ENCODE measurements around the gene ADGRG6.
"Not testable (repeated sequence)": the region's sequence is repeated elsewhere in the genome, so short reads cannot be mapped to it uniquely, and the experiment has no call there.

The ADGRG6 gene

DNA sequence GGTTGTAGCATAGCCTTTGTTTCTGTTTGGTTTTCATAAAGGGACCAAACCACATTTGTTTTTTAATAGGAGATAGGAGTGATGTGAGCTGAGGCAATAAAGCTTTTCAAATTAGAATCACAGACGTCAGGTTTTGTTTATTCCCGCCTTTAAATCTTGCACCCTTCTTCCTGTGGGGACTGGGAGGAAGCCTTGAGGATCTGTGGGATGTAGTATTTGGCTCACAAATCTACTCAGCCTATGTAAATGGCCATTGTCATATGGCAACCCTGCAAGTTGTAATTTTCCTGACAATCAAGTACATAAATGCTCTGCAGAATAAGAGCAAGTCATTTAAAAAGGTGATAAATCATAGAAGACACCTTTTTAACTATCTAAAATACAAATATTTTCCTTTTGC is 110.4 kb downstream of the ADGRG6 start:
- DNase-seq (ENCODE audit: low read depth): no peak

DNA sequence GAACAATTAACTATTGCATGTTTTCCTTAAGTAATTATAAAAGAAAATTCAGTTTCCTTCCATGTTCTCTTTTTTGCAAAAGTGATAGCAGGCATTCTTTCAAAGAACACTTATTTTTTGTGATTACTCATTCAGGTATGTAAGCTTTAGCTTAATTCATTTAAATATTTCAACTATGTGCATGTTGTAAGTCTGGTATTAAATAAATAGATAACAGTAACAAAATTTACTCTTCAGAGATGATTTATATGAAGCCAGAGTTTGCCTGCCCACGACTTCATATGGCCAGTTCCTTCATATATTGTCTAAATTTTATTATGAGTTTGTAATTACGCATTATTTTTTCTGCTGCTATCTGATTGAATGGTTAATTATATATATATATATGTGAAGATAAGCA is 110.9 kb downstream of the ADGRG6 start:
- DNase-seq (ENCODE audit: low read depth): no peak

DNA sequence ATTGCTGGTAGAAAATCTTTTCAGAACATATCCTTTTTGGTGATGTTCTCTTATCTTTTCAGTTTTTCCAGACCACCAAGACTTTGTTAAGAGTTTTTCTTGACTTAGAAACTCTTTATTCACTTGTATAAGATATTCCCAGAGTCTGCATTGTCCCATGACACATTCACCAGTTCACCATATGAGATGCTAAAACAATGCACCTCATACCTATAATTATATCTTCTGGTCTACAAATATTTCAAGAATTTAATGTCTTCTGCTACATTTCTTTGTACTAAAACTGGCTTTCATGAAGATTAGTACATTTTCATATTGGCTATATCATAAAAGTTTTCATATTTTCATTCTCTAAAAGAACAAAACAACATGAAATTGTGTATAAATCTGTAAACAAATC is 111.3 kb downstream of the ADGRG6 start:
- no peak for DNase-seq (ENCODE audit: low read depth)

DNA sequence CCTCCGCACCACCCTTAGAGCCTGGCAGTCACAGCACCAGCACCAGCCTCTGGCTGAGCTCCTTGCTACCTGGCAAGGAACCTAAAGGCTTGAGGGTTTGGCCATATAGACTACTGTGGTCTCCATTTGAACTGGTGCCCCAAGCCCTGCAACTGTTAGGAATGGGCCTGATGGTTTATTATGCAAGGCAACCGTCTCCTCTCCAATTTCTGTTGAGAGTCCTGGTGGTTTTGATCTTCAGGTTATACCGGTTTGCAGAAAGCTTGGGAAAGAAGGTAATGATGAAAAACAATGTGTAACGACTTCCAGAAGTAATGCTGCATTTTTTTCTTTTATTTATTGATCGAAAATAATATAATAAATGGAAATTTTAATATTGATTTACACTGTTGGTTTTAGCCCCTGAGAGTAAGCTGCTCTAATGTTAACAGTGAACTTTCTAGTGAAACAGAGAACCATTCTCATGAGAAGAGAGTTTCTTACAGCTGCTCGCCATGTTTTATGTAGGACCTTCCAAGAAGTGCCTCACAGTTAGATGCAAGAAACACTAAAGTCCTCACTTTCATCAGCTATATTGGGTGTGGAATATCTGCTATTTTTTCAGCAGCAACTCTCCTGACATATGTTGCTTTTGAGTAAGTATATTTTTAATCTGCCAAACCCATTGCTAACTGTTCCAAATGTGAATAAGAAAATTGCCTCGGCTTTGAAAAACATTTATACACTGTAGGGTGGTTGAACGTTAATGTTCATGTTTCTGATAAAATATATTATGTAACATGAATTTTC is 112.8 kb downstream of the ADGRG6 start:
- no peak for DNase-seq (ENCODE audit: low read depth)

DNA sequence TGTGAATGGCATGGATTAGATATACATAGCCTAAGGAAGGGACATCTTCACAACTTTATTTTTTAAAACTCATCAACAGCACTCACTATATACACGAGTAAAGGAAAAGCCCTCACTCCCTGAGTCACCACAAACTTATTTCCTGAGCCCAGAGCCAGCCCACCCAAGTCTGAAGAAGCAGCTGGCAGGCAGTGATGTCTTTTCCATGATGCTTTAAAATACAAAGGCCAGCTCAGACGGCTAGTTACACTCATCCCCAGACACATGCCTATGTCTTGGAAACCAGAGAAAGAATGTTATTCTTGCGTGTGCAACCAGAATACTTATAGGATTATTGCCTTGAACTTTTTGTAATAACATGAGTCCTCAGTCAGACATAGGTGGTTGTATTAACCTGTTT is 114.4 kb downstream of the ADGRG6 start:
- DNase-seq (ENCODE audit: low read depth): peak; percentile 79

DNA sequence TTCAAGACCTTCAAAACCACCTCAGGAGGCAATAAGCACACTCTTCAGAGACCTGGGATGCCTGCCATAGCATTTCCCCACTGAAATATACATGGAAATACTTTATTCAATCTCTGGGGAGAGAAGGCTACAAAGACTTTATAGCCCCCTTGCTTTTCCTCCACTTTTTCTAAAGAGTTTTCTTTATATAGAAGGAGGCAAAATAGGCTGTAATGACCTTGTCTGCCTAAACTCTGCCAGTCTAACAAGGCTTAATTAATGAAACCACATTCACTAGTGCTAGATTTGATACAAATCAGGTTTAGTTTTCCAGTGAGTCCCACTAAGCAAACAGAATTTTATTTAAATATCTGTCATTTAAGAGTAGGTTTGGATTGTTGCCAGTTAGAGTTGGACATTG is 114.9 kb downstream of the ADGRG6 start:
- no peak for DNase-seq (ENCODE audit: low read depth)

DNA sequence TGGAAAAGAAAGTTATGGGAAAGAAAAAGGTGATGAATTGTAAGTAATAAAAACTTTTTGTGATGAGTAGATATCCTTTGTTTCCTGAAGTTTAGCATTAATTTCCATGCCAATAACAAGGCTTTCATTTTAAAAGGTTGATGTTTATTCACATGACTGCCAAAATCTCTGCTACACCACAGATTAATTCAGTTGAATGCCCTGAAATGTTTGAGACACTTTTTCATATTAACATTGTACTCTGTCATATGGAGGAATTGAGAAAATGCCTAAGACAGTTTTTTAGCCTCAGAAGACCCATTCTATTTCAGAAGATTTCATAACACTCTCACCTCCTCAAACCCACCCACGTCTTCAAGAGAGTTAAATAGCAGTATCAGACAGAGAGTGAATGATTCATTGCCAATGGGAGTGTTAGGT is 115.5 kb downstream of the ADGRG6 start:
- no peak for DNase-seq (ENCODE audit: low read depth)

DNA sequence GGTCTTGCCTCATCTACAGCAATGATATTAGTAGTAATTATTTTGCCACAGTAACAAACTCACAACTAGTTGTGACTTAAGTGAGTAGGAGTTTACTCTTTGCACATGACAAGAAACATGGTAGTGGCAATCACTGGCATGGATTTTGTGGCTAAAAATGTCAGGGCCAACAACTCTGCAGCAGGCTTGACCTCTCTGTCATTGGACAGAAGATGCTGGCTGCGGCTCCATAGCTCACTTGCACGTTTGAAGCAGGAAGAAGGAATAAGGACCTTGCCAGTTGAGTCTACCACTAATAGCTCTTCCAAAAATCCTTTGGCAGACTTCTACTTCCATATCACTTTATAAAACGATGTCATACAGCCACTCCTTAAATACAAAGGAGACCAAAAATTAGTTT is 117.3 kb downstream of the ADGRG6 start:
- no peak for DNase-seq (ENCODE audit: low read depth)

DNA sequence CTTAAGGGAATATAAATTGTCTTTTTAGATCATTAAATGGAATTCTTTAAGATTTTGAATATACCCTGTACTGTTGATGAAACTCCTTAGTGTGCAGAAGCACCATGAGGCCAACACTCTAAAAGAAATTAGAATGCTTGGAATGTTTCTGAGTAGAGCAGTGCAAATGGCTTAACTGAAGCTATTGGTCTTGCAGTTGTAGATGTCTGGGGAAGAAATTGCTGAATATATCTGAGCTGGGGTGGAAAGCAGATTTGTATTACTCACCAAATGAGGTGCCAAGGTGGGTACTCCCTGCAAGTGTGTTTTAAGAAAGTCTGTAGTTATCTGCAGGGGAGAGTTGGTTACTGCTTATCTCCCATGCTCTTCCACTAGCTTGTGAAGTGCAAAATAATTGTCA is 119.0 kb downstream of the ADGRG6 start:
- DNase-seq (ENCODE audit: low read depth): no peak

DNA sequence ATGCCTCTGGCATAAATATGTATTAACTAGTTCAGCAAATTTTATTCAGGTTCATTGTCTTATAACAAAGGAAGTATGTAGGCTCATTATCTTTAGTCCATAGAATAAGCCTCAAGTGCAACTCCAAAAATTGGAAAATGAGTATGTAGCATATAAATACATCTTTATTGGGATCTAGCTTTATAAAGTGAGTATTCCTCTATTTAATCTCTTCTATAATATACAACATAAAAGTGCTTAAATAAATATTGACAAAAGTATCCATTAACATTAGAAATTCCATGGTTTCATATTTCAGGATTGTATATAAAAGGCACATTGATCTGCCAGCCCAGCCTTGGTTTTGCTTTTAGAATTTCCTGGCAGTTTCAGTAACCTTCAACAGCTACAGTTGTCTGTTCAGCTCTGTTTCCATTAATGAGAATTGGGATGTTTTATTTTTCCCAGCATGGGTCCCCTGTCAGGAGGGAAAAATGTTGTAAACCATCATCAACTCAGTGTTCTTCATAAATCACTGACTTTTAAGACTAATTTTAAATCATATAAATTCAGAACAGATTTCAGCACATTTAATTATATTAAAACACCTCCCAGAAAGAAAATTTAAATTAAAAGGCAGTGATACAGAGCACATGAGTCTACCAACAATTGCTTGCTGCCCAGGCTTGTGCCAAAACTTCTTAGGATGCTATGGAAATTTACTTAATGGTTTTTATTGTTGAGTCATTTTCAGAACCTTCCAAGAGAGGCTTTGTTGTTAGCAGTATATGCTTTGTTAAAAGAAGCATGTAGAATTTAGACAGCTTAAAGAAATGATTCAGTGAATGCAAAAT is 119.7 kb downstream of the ADGRG6 start:
- no peak for DNase-seq (ENCODE audit: low read depth)

DNA sequence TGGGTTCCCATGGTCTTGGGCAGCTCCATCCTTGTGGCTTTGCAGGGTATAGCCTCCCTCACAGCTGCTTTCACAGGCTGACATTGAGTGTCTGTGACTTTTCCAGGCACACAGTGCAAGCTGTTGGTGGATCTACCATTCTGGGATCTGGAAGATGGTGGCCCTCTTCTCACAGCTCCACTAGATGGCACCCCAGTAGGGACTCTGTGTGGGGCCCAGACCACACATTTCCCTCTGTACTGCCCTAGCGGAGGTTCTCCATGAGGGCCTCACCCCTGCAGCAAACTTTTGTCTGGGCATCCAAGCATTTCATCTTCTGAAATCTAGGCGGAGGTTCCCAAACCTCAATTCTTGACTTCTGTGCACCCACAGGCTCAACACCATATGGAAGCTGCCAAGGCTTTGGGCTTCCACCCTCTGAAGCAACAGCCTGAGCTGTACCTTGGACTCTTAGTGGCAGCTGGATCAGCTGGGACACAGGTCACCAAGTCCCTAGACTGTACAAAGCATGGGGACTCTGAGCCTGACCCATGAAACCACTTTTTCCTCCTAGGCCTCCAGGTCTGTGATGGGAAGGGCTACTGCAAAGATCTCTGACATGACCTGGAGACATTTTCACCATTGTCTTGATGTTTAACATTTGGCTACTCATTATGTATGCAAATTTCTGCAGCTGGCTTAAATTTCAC is 124.8 kb downstream of the ADGRG6 start:
- not testable (repeated sequence) for DNase-seq (ENCODE audit: low read depth)

DNA sequence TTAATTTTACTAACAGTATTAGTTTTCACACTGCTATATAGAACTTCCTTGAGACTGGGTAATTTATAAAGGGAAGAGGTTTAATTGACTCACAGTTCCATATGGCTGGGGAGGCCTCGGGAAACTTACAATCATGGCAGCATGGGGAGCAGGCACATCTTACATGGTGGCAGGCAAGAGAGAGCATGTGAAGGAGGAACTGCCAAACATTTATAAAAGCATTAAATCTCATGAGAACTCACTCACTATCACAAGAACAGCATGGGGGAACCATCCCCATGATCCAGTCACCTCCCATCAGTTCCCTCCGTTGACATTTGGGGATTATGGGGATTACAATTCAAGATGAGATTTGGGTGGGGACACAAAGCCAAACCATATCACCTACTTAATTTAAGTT is 126.7 kb downstream of the ADGRG6 start:
- DNase-seq (ENCODE audit: low read depth): not testable (repeated sequence)

DNA sequence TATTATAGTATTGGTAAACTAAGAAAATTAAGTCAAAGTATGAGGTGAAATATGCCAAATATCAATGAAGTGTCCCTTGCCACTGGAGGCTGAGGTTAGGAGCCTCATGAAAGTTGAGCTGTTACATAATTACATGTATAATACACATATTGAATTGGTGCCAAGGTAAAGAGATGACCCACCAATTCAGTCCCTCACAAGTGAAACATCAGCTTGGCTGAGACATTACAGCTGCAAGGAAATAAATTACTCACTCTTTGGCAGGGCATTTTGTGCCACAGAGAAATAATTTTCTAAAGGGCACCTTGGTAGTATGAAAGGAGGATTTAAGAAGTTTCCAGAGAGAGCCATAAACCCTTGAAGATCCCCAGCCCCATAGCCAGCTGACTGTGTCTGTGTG is 127.4 kb downstream of the ADGRG6 start:
- no peak for DNase-seq (ENCODE audit: low read depth)

DNA sequence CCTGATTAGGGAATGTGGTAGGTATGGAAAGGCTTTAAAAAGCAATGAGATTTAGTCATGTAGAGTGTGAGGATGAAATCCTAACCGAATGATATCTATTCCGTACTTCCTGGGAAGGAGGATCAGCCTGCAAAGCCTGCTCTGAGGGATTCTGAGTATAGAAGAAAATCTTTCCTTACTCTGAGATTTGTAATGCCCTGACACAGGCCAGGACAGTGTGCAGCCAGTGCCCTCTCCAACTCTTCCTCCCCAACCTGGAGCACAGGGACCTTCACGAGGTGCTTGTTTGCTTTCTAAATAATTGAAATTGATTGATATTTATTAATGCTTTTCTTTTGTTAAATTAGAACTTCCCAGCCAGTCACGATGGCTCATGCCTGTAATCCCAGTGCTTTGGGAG is 131.6 kb downstream of the ADGRG6 start:
- no peak for DNase-seq (ENCODE audit: low read depth)

DNA sequence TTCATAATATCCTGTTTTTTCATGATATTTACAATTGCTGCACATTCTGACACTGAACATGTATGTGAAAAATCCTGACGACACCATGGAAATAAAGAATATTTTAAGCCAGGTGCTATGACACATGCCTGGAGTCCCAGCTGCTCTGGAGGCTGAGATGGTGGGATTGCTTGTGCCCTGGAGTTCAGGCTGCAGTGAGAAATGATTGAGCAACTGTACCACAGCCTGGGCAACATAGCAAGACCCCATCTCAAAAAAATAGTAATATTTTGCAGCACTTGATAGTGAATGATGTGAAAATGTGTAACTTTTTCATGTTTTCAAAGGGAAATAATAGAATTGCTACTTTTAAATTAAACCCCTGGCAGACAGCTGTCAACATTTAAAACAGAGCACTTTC is 137.1 kb downstream of the ADGRG6 start:
- no peak for DNase-seq (ENCODE audit: low read depth)

DNA sequence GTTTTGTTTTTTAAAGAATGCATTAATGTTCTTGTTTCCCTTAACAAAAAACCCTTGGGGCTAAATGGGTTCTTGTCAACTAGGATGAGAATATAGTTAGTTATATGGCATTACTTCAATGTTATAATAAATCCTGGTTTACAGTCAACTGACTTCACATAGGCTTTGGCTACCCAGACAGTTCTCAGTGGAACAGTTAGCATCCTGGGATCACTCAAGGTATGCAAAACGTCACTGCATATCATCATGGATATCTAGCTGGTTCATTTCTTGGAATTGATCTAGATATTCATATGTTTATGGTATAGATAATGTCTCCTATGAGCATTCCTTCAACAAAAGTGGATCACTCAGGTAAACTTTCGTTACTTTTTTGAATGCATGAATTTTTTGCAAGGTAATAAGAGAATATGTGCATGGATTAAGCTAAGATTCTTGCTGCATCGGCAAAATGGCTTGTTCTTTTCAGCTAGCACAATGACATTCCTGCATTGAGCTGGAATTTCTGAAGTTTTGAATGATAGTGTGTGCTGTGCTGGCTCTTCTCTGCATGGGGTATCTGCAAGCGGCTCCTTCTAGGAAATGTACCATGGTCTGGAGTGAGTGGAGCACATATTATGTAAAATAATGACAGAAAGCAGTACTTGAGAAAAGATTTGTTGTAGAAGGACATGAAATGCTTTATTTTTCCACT is 138.9 kb downstream of the ADGRG6 start:
- DNase-seq (ENCODE audit: low read depth): no peak

DNA sequence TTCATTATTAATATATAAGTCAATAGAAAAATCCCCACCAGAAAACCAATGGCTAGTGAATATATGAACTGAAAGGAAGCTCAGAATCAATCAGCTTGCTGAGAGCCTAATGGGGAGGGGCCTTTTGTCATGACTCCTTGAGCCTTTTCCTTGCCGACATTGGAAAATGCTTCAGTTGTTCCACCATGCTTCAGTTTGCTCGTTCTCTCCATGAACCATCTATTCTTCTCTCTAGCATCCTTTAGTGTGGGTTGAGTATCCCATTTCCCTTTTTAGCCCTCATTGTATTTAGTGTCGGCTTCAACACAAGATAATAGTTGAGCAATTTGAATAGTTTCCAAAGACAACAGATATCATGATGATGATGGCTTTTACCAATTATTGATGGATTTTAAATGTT is 139.9 kb downstream of the ADGRG6 start:
- no peak for DNase-seq (ENCODE audit: low read depth)

DNA sequence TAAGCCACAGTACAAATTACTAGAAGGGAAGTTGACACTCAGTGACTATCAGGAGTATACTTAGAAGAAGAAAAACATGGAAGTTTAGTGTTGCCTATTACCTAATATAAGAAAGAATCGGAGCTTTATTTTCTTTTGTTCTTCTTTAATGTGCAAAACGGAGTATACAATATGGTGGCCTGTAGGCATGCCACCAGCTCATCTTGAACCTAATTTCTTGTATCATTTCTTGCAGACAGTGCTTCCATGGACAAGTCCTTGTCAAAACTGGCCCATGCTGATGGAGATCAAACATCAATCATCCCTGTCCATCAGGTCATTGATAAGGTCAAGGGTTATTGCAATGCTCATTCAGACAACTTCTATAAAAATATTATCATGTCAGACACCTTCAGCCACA is 141.3 kb downstream of the ADGRG6 start:
- no peak for DNase-seq (ENCODE audit: low read depth)

DNA sequence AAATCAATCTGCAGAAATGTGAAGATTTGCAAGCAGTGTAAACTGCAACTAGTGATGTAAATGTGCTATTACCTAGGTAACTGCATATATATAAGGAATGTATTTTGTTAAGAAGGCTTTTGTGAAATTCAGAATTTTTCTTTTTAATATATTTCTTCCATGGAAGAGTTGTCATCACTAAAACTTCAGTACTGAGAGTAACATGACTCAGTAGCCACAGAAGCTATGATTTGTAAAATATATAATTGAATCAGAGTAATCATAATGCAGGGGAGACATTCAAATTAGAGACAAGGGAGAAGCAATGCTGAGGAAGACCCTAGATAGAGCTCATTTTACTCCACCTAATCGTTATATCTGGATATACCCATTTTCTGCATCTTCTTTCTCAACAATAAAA is 141.7 kb downstream of the ADGRG6 start:
- DNase-seq (ENCODE audit: low read depth): no peak

DNA sequence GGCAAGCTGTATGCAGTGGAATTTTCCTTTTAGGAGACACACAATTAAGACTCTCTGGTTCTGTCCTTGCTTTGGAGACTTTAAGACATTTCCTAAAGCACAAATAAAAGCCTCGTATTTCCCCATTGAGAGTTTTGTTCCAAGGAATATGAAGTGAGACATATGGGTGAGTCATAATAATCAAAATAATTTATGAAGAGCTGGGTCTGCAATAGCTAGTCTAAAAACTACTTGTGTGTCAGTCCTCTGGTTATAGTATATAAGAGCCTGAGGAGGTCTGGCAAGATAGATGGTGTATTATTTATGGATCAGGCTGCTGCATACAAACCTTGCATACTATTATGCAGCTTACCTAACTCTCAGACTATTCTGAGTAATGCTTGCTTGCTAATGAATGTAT is 142.6 kb downstream of the ADGRG6 start:
- DNase-seq (ENCODE audit: low read depth): no peak

DNA sequence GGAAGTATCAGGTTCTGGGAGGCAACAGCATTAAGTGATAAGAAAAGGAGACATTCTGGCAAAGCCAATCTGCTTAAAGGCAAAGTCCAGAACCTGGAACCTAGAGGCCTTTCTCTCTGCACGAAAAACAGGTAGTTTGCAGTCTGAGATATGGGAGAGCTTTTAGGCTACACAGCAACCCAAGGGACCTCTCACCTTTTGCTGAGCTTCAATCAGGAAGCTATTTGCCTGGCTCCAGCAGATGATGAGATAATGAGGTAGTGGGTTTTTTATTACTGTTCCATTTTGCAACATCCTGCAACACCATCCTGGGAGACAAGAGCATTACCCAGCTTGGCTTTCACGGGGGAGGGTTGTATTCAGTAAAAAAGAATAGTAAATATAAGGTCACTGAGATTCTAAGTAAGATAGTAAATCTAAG is 143.1 kb downstream of the ADGRG6 start:
- no peak for DNase-seq (ENCODE audit: low read depth)

DNA sequence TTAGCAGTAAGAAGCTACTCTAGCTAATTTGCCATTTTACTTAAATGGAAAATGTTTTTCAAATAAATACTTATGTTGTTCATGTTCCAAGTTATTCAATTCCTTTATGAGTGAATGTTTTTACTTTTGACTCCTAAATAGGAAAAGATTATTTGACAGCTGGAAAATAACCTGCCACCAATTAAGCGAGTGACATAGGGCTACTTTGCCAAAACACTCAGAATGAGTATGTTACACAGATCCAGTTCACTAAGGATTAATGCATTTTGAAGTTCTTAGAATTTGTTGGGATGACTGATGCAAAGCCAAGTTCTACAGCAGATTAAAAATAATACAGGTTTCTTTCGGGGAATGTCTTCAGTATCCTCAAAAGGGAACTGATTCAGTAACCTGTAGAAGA is 144.4 kb downstream of the ADGRG6 start:
- DNase-seq (ENCODE audit: low read depth): no peak
